ENCODE results near the gene CORO2B.

DNA sequence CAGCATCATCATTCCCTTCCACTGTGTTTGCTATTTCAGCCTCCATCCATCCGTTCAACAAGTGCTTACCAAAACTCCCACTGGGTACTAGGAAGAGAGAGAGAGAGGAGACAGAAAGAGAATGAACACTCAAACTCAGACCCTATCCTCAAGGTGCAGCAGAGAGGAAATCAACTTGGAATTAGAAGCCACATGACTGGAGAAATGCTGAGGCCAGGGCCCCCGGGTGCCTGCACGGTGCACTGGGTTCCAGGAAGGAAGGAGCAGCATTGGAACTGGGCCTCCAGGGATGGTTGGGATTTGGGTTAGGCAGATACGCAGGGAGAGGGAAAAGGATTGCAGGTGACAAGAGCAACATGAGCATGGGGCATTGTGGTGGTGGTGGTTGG, 30.0 kb downstream of the CORO2B start:
- TF ChIP-seq, protein P1, sequence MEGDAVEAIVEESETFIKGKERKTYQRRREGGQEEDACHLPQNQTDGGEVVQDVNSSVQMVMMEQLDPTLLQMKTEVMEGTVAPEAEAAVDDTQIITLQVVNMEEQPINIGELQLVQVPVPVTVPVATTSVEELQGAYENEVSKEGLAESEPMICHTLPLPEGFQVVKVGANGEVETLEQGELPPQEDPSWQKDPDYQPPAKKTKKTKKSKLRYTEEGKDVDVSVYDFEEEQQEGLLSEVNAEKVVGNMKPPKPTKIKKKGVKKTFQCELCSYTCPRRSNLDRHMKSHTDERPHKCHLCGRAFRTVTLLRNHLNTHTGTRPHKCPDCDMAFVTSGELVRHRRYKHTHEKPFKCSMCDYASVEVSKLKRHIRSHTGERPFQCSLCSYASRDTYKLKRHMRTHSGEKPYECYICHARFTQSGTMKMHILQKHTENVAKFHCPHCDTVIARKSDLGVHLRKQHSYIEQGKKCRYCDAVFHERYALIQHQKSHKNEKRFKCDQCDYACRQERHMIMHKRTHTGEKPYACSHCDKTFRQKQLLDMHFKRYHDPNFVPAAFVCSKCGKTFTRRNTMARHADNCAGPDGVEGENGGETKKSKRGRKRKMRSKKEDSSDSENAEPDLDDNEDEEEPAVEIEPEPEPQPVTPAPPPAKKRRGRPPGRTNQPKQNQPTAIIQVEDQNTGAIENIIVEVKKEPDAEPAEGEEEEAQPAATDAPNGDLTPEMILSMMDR (IDR thresholded peaks at IDR 0.05), result no peak
- TF ChIP-seq POLR2A (IDR thresholded peaks at IDR 0.05) (no peak), EP300 (IDR thresholded peaks at IDR 0.05) (no peak)

All from ovary (tissue), 3 donors.